OCI-M1 (cell line): ENCODE data around the gene P2RX2.
A peak's percentile ranks its signal among the peaks of the same experiment; 100 is the strongest.

Experiments
- DNase-seq: peaks from one replicate; lab custom pipeline; 2025; lab: John Stamatoyannopoulos, UW

Gene P2RX2

DNA sequence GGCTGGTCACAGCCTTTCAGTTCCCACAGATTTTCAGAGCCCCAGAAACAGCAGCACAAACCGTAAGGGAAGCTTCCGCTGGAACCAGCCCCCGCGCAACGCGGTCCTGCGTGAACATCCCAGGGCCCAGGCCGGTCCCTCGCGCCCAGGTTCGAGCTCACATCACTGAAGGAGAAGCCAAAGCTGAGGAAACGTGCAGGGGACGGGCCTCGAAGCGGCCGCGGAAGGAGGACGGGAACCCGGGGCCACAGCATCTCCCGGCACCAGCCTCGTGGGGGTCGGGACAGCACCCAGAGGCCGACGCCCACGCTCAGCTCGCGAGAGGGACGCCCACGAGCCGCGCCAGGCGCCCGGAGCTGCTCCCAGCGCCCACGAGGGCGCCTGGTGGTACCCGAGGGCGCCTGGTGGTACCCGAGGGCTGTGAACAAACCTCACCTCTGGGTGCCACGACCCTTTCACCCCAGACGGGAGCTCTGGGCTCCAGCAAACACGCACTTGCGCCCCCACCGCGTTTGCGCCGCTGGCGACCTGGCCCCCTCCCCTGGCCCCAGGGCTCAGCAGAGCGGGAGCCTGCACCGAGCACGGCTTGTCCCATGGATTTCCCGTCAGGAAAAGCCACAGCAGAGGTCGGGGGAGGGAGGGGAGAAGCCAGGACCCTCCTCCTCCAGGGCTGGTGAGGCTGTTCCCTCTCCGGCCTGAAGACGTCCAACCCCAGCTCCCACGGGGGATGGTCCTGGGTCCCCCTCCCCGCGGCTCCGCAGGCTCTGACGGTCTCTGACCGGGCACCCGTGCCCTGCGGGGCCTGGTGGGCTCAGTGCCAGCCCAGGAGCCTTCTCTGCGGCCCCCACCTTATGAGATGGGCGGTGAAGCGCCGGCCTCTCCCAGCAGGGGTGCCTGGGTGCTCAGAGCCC is 15.1 kb upstream of the P2RX2 start:
- no peak for DNase-seq

DNA sequence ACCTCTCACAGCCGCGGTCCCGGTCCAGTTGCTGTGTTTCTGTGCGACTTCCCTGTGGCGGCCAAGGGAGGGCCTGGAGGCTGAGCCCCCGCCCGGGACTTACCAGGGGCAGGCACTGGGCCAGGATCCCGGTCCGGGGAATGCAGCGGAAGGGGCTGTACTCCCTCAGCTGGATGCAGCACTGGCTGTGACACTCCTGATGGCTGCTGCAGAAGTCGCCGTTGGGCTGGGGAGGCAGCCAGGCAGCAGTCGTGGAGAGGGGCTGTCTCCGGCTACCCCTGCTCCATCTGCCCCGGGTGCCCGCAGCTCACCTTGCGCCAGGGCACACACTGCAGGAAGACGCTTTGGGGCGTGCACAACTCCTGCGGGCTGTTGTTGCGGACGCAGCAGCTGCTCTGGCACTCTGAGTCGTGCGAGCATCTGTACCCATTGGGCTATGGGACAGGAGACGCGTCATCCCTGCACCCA is 14.4 kb upstream of the P2RX2 start:
- no peak for DNase-seq

DNA sequence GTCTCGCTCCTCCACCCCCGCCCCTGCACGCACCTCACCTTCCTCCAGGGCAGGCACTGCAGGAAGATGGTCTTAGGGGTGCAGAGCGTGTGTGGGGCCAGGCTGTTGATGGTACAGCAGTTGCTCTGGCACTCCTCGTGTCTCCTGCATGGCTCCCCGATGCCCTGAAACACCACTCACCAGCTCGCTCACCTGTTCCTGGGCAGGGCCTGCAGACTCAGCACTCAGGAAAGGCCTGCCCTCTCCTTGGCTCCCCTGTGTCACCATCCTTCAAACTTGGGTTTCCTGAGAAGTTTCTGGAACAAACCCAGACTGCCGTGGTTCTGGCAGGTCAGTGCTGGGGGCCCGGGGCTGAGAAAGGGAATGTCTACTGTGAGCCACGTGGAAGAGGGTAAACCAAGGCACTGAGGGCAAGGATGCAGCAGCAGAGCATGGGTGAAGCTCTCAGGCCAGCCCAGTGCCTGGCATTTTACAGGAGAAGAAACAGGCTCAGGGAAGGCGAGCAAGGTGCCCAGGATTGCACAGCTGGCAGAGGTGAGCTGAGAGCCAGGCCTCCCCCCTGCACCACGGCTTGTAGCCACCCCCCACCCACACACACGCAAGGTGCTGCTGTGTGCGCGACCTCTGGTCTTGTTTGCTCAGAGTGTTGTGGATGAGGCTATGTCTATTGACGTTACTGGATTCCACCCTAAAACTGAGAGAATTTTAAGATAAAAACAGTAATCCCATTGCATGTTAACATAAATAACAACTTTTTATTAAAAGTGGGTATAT is 13.7 kb upstream of the P2RX2 start:
- DNase-seq = no peak

DNA sequence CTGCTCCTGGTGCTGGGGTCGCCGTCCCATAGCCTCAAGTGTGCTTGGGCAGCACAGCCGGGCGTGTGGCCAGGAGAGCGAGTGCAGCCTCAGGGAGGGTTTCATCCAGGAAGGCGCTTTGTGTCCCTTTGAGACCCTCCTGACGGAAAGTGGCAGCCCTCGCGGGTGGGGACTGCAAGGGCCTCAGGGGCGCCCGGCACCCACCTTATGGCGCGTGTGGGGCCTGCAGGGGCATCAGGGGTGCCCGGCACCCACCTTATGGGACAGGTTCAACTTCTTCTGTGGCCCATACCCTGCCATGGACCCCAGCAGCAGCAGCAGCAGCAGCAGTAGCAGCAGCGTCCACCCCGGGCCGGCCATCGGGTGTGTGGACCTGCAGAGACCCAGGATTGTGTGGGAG is 12.7 kb upstream of the P2RX2 start:
- DNase-seq = no peak

DNA sequence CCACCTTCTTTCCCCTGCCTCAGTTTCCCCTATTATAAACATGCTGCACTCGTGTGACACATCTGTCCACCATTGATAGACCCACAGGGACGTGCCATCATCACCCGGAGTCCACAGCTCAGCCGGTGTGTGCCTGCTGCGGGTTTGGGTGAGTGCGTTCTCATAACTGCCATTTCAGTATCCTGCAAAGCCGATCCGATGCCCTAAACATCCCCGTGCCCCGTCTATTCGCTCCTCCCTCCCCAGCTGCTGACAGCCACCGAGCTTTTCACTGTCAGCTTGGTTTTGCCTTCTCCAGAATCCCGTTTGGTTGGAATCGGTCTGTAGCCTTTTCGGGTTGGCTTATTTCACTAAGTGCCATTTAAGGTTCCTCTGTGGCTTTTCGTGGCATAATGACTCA is 12.1 kb upstream of the P2RX2 start:
- peak; percentile 27 for DNase-seq

DNA sequence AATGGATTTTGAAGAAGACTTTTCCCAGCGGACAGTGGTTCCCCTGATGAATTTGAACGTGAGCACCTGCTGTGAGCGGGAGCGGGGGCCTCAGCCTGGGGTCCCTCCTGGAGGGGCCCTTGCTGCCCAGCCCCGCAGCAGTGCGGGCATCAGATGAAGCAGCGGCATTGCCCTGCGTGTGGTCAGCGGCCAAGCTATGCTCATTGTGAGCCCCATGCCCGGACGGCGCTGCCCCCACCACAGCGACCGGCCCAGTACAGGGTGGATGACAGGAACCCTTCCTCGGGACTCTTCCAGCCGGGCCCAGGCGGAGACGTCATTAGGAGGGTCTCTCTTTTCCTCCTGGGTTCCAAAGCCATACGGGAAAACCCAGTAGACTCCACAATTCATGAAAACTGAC is 11.6 kb upstream of the P2RX2 start:
- no peak for DNase-seq

DNA sequence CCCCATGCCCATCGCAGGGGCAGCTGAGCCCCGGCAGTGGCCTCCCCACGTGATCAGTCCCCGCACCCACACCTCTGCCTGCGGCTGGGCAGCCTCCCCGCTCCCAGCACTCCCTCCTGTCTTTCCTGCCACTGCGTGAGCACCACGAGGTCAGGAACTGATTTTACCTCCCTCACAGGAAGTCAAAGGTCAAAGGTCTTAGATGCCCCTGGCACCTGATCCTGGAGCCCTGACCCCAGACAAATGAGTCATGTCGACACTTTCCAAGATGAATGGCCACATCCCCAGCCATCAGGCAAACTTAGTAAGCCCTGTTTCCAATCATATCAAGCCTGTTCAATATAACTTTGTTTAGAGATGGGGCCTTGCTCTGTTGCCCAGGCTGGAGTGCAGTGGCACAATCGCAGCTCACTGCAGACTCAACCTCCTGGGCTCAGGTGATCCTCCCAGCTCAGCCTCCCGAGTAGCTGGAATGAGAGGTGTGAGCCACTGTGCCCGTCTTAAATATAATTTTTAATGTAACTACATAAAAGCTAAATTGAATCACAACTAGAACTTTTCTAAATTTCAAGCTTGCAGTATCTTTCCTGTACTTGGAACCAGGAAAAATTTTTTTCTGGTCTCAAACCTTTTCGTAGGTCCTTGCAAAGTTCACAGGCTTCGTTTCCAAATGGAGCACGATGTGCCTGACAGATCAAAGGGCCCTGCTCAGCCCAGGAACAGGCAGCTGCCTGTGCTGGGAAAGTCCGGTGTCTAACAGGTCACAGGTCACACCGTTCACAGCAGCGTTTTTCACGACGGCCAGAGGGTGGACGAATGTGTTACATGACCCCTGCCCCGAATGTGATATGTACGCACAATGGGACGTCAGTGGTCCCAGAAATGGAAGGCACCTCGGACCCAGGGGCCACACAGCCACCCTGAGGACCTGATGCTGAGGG is 10.1 kb upstream of the P2RX2 start:
- no peak for DNase-seq

DNA sequence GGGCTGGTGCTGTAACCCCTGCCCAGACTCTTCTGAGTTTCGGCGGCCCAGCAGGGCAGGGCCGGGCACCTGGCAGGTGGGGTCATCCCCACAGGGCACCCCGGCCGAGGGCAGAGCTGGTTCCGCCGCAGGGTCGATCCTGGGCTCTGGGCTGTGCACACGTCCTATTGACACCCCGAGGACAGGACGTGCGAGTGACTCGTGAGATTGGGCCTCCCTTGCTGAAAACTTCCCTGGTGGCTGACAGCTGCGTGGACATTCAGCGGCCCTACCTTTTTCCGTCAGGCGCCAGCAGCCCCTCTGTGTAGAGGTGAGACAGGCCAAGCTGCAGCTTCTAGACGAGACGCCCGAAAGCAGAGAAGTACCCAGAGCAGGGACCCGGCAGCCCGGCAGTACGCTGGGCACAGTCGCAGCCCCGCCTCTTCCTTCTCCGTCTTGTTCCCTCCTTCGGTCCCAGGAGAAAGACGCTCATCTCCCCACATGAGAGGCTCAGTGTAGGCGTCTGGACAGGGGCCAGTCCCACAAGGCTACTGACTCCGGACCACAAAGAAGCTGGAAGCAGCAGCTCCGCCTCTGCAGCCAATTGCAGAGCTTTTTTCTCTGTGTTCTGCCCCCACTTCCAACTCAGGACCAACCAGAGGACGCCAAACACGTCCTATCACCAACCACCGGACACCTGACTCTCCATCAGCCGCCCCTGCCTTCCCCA is 8.4 kb upstream of the P2RX2 start, which contains the start of gene LRCOL1:
TSS of gene LRCOL1 (minus strand) at position 532 of the 709 bp plus-strand sequence. CDS start 4,331 bp downstream, outside the sequence.
- DNase-seq = peak; percentile 14

DNA sequence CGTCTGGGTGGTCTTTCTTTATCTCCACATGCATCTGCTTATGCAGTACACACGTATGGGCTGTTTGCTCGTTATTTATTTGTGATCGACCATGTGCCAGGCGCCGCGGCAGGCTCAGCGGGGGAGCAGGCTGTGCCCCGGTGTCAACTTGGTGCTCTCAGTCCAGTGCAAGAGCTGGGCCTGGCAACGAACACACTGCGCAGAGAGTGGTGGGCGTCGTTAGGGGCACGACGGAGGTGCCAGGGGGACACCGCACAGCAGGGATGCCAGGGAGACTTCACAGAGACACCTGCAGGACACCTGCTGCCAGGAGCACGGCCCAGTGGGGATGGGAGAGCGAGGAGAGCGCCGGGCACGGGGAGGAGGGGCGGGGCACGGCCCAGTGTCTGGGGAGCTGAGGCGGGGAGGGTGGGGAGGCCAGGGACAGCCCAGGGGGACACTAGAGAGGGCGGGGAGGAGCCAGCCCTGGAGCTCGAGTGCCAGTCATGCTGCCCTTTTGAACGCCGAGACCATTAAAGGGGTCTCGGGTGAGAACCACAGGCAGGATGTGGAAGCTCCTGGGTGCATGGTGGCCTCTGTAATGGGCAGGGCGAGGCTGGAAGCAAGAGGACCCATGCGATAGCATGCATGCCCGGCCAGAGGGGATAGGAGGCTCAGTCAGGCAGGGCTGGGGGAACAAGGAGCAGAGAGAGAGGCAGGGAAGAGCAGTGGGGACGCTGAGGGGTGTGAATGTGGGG is 7.5 kb upstream of the P2RX2 start:
- DNase-seq = no peak

DNA sequence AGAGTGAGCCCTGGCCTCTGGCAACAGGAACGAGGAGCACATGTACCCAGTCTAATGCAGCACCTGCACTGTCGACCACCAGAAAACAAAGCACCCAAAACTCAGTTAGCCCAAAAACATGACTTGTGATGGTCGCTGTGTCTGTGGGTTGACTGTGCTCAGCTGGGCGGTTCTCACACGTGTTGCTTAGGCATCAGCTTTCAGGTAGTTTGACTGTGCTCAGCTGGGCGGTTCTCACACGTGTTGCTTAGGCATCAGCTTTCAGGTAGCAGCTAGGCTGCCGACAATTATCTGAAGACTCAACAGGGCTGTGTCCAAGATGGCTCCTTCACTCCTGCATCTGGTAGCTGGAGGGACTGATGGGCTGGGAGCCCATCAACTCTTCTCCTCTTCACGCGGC is 7.0 kb upstream of the P2RX2 start:
- DNase-seq = no peak

DNA sequence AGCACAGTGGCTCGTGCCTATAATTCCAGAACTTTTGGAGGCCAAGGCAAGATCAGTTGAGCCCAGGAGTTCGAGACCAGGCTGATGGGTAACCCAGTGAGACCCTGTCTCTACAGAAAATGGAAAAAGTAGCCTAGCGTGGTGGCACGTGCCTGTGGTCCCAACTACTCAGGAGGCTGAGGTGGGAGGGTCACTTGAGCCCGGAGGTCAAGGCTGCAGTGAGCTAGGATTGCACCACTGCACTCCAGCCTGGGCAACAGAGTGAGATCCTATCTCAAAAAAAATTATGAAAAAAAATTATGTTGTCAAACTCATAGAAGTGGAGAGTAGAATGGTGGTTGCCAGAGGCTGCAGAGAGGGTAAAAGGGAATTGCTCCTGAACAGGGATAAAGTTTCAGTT is 4.5 kb upstream of the P2RX2 start:
- DNase-seq = no peak

DNA sequence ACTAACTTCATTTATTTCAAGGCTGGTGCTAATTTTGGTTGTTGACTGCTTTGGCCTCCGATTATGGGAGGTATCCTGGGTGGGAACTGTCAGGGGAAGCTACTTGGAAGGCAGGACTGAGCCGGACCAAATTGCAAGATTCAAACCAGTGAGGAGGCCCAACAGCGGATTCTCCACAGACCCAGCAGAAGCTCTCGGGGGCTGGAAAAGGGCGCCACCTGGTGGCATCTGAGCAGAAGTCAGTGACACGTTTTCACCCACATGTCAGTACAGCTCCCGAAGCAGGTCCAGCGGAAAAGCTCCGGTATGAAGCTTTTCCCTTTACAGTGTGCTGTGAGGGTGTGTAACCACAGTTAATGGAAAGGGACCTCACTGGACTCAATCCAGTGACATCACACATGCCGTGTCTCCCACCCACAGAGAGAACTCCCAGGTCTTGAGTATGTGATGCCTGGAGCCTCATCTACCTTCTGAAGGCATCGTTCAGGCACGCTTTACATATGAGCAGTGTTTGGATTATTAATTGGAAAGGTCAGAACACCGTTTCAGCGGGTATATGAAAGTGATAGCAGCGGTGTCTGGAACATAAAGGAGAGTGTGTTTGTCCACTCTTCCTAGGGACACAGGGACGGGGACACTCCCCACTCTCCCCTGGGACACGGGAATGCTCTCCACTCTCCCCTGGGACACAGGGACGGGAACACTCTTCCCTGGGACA is 3.6 kb upstream of the P2RX2 start:
- peak; percentile 88 for DNase-seq

DNA sequence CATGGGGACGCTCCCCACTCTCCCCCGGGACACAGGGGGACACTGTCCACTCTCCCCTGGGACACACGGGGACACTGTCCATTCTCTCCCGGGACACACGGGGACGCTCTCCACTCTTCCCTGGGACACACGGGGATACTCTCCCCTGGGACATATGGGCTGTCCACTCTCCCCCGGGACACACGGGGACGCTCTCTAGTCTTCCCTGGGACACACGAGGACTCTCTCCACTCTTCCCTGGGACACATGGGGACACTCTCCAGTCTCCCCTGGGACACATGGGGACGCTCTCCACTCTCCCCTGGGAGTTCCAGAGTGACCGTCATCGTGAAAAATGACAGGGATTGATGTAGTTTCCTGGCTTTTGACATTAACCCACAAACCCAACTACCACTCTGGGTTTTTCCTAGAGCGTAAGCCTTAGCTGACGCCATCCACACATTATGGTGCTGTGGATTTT is 3.0 kb upstream of the P2RX2 start:
- DNase-seq = no peak

DNA sequence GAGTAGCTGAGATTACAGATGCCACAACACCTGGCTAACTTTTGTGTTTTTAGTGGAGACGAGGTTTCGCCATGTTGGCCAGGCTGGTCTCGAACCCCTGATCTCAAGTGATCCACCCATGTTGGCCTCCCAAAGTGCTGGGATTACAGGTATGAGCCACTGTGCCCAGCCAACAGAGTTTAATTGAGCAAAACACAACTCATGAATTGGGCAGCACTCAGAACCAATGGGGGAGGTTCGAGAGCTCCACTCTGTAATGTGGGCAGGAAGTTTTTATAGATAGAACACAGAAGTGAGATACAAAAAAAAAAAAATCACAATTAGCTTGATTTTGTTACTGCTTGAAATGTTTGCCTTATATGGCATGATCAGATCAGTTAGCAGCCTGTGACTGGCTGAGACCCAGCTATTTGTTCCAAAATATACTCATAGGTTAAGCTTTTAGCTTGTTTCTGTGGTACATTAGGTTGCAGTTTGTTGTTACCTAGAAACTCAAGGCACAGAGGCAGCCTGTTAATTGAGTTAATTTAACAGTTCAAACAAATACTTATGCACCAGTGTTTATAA is 1.4 kb upstream of the P2RX2 start:
- no peak for DNase-seq

DNA sequence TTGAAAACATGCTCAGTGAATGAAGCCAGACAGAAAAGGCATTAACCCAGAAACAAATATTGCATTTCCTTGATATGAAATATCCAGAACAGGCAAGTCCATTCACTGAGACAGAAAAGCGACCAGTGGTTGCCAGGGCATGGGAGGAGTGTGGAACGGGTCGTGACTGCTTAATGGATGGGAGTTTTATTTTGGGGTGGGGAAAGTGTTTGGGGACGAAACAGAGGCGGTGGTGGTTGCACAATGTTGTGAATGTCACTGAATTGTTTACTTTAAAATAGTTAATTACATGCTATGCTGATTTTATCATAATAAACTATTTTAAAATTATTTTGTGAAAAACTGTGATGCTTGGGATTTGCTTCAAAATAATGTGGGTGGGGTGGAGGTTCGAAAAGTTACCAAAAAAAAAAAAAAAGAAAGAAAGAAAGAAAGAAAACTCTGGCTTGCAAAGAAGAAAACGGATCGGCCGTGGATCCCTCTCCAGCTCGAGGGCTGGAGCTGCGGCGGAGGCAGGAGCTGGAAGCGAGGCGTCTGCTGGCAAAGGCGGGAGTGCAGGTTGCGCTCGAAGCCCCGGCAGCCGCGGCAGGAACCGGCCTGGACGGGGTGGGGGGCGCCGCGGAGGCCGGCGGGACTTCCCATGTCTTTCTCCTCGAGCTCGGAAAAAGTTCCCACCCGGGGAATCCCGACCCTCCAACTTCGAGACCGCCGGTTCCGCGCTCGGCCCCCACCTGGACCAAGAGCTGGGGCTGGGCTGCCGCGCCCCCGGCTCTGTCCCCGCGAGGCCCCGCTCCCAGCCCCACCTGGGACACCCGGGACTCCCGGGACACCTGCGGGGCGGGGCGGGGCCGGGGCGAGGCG is 524 bp upstream of the P2RX2 start:
- no peak for DNase-seq

DNA sequence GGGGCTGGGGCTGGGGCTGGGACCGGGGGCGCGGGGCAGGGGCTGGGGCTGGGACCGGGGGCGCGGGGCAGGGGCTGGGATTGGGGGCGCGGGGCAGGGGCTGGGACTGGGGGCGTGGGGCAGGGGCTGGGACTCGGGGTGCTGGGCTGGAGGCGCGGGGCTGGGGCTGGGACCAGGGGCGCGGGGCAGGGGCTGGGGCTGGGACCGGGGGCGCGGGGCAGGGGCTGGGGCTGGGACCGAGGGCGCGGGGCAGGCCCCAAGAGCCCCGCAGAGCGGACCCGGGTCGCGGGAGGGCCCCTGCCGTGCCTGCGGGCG is 452 bp downstream of the P2RX2 start:
- no peak for DNase-seq

DNA sequence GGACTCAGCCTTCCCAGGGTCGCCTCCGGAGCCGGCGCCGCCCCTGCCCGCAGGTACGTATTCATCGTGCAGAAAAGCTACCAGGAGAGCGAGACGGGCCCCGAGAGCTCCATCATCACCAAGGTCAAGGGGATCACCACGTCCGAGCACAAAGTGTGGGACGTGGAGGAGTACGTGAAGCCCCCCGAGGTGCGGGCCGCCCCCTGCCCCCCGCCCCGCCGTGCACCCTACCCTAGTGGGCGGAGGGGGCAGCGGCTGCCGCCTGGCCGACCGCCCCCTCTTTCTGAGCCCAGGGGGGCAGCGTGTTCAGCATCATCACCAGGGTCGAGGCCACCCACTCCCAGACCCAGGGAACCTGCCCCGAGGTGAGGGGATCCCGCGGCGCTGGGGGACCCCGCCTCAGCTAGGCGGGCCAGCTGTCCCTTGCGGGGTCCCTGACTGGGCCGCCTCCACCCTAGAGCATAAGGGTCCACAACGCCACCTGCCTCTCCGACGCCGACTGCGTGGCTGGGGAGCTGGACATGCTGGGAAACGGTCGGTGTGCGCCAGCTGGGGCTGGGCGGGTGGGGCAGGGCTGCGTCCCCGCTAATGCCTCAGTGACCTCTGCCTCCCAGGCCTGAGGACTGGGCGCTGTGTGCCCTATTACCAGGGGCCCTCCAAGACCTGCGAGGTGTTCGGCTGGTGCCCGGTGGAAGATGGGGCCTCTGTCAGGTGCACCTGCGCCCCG is 973 bp downstream of the P2RX2 start:
- DNase-seq = no peak
